ENCODE data around the gene CCP110.

CCP110 gene

GRCh38 chr16:19521471-19522396 is 2.0 kb upstream of the CCP110 start, which contains the start of gene GDE1:
Gene GDE1, minus strand, starts transcription at chr16:19522098. Its CDS starts 134 bp downstream, at chr16:19521964.
- peak within 1 kb of the TSS; percentile 89 for H3K4me3 ChIP-seq (ENCODE audit: low read length)
- peak; percentile 83 for DNase-seq (ENCODE audit: low read depth)
- TF ChIP-seq, protein P1, sequence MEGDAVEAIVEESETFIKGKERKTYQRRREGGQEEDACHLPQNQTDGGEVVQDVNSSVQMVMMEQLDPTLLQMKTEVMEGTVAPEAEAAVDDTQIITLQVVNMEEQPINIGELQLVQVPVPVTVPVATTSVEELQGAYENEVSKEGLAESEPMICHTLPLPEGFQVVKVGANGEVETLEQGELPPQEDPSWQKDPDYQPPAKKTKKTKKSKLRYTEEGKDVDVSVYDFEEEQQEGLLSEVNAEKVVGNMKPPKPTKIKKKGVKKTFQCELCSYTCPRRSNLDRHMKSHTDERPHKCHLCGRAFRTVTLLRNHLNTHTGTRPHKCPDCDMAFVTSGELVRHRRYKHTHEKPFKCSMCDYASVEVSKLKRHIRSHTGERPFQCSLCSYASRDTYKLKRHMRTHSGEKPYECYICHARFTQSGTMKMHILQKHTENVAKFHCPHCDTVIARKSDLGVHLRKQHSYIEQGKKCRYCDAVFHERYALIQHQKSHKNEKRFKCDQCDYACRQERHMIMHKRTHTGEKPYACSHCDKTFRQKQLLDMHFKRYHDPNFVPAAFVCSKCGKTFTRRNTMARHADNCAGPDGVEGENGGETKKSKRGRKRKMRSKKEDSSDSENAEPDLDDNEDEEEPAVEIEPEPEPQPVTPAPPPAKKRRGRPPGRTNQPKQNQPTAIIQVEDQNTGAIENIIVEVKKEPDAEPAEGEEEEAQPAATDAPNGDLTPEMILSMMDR (conservative IDR thresholded peaks at IDR 0.05; ENCODE audit: low read length), result peak; percentile 49

- no peak overlapping the region; the same call in 1 of the 2 replicates for H3K4me3 ChIP-seq (ENCODE audit: low read length)
- TF ChIP-seq, protein P1 (conservative IDR thresholded peaks at IDR 0.05; ENCODE audit: low read length), result no peak
- DNase-seq (ENCODE audit: low read depth), result no peak
Measured at GRCh38 chr16:19522397-19522732, 1.4 kb upstream of the CCP110 start.

DNA sequence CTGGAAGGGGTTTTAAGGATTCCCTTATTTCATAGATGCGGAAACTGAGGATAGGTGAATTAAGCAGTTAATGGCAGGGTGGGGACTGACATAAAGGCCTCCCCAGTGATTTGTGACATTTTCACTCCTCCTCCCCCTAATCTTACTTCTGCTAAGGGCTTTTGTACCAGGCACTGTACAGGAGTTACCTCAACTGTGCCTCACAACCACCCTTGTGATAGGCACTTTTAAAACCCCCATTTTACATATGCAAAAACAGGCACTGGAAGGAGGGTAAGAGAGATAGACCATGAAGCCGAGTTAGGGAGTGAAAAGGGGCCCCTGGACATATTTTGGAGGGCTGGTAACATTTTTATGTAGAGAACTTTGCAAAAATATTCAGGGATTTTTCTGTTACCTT is 982 bp upstream of the CCP110 start:
- no peak overlapping the region for H3K4me3 ChIP-seq (ENCODE audit: low read length)
- DNase-seq (ENCODE audit: low read depth), result no peak
- TF ChIP-seq, protein P1 (conservative IDR thresholded peaks at IDR 0.05; ENCODE audit: low read length), result no peak

DNA sequence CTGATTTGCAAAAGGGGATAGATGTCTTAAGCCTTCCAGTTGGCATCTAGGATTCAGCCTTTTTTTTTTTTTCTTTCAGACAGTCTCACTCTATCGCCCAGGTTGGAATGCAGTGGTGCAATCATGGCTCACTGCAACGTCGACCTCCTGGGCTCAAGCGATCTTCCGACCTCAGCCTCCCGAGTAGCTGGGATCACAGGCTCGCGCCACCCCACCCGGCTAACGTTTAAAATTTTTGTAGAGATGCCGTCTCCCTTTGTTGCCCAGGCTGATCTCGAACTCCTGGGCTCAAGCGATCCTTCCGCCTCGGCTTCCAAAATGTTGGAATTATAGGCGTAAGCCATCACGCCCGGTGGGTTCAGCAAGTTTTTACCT is 571 bp upstream of the CCP110 start:
- TF ChIP-seq, protein P1 (conservative IDR thresholded peaks at IDR 0.05; ENCODE audit: low read length), result no peak
- no peak overlapping the region for H3K4me3 ChIP-seq (ENCODE audit: low read length)

DNA sequence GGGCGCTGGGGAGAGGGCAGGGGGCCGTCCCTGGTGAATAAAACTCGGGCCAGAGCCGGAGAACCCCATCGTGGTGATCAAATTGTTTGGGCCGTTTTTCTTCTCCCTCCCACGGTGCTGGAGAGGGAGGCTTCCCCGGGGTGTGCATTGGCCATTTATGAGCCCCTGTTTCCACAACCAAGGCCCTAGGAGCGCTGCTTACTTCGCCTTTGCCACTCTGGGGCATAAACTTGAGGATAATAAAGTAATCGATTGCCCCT is 544 bp downstream of the CCP110 start:
- TF ChIP-seq, protein P1 (conservative IDR thresholded peaks at IDR 0.05; ENCODE audit: low read length), result no peak
- DNase-seq (ENCODE audit: low read depth), result no peak
- peak overlapping the region; percentile 97 for H3K4me3 ChIP-seq (ENCODE audit: low read length)

More for the DNA sequence above, 571 bp upstream of the CCP110 start:
- no peak for DNase-seq (ENCODE audit: low read depth)

- no peak for DNase-seq (ENCODE audit: low read depth)
- peak overlapping the region; percentile 97 for H3K4me3 ChIP-seq (ENCODE audit: low read length)
- TF ChIP-seq, protein P1 (conservative IDR thresholded peaks at IDR 0.05; ENCODE audit: low read length), result no peak
Measured at GRCh38 chr16:19524616-19525384, 1.1 kb downstream of the CCP110 start.

DNA sequence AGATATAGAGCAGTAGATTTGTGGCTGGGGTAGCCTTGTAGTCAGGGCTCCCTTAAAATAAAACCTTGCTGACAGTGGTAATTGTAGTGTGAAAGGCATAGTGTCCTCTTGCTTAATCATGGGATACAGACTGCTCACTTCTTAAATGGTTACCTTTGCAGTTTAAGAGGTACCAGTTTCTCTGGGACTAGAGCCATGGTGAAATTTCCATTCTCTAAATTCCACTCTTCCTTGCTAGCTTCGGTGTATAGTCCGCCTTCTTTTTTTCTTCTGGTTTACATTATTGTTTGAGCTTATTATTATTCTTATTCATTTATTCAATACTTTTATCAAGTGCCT is 1.6 kb downstream of the CCP110 start:
- TF ChIP-seq, protein P1 (conservative IDR thresholded peaks at IDR 0.05; ENCODE audit: low read length), result no peak
- no peak for DNase-seq (ENCODE audit: low read depth)
- H3K4me3 ChIP-seq (ENCODE audit: low read length), result peak overlapping the region; percentile 97
